Activated CD4-positive, alpha-beta T cell treated with anti-CD3 and anti-CD28 coated beads, Interleukin-2, amount 10 ng/mL, durations not matched to agents 7 days and 5 days (primary cell): ENCODE data around the gene SPCS1. TPM values are rescaled to one million over a fixed set of nuclear protein-coding genes. Genes with fewer than 3 reads are reported as not detected.
"Not testable (repeated sequence)": the region's sequence is repeated elsewhere in the genome, so short reads cannot be mapped to it uniquely, and the experiment has no call there.

Experiments used
- CTCF ChIA-PET: fragments of 350-600 bp; sonication (Branson Sonifier 250); formaldehyde crosslinking; loops from one replicate; lab custom pipeline; 2021; ENCODE audit warnings: antibody characterized with exemption; lab: Charles Lee
- POLR2A ChIA-PET: fragments of 350-600 bp; sonication (Branson Sonifier 250); formaldehyde crosslinking; loops from one replicate; lab custom pipeline; 2021; ENCODE audit warnings: antibody characterized with exemption; lab: Charles Lee
- DNase-seq: peaks from one replicate; pipeline ENCODE4 v3.0.0-alpha.2; 2020
- H3K27ac Mint-ChIP-seq: one replicate; pipeline ENCODE4 v1.8.0; 2021; ENCODE audit warnings: mild to moderate bottlenecking, moderate library complexity, mixed read lengths
- H3K27me3 Mint-ChIP-seq: one replicate; pipeline ENCODE4 v1.8.0; 2021; ENCODE audit warnings: mixed read lengths
- H3K36me3 Mint-ChIP-seq: one replicate; pipeline ENCODE4 v1.8.0; 2021; ENCODE audit warnings: low read depth, mixed read lengths
- H3K4me1 Mint-ChIP-seq: one replicate; pipeline ENCODE4 v1.8.0; 2021; ENCODE audit warnings: mixed read lengths
- H3K4me3 Mint-ChIP-seq: one replicate; pipeline ENCODE4 v1.8.0; 2021; ENCODE audit warnings: mild to moderate bottlenecking, moderate library complexity, mixed read lengths
- H3K9me3 Mint-ChIP-seq: one replicate; pipeline ENCODE4 v1.8.0; 2021; ENCODE audit warnings: mixed read lengths
- total RNA-seq, 2 experiments: library from RNA; stranded (reverse); gene quantifications; one replicate each; pipeline ENCODE4 v1.2.3, GENCODE V29; 2021

Gene SPCS1
- total RNA-seq: 100 to 1,000 TPM in 1 of 2 experiments, 10 to 100 TPM in 1; 97.0 to 102 TPM

DNA sequence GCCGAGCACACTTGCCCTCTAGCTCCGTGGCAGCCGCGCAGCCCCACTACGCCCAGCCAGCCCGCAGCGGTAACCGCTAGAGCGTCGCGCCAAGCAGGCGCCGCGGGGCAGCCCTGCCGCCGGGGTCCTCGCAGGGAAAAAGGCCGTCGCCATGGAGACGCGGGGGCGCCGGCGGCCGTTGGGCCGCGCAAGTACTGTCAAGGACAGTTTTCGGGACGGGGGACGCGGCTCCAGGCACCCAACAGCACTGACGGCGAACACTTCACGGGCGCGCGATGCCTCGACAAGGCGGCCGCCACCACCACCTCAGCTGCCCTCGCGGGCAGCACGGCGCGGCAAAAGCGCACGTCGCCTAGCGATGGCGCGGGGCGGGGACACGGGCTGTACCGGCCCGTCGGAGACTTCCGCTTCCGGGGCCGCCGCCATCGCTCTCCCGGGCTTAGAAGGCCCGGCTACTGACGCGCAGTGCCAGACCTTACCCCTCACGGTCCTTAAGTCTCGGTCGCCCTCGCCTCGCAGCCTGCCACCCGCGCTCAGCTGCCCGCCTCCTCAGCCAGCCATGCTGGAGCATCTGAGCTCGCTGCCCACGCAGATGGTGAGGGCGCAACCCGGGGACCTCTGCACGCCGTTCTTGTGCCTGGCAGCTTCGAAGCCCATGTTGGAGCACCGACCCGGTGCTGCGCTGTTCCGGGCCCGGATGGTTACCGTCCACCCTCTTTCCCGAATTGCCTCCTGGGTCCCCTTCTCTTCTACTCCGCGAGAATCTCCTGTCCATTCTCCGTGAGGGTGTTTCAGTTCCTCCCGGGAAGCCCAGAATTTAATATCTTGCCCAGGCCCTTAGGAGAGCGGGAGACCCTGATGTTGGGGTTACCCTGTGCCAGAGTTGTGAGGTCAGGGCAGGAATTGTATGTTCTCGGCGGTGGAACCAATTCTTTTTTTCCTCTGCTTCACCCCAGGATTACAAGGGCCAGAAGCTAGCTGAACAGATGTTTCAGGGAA lies at the start of gene SPCS1, which contains the start of gene GLT8D1:
SPCS1 (plus strand) TSS at position 419 of the 999 bp plus-strand sequence; CDS start at position 560, 141 bp downstream.
GLT8D1 (minus strand) TSS at position 104 of the 999 bp plus-strand sequence. CDS start 5,331 bp downstream, outside the sequence.
- Mint-ChIP-seq H3K9me3 (no peaks in the 10 kb centered on the region), H3K36me3 (peaks cover 22% of the 10 kb centered on the region), H3K4me1 (peaks cover 41% of the 10 kb centered on the region), H3K27ac (peak within 1 kb of the TSS; percentile 93), H3K4me3 (peak within 1 kb of the TSS; percentile 96), H3K27me3 (no peaks in the 10 kb centered on the region)
- peak; percentile 88 for DNase-seq
- CTCF ChIA-PET: interaction anchor here (0.5 to 2.5 kb wide), 7 partner anchors 10 to 367 kb away, joined by 3 to 11 read pairs (median 5); no protein-coding TSS in a partner anchor
- POLR2A ChIA-PET: interaction anchor here (0.6 kb wide), 1 partner anchor 42 kb away, joined by 4 read pairs; no protein-coding TSS in a partner anchor

DNA sequence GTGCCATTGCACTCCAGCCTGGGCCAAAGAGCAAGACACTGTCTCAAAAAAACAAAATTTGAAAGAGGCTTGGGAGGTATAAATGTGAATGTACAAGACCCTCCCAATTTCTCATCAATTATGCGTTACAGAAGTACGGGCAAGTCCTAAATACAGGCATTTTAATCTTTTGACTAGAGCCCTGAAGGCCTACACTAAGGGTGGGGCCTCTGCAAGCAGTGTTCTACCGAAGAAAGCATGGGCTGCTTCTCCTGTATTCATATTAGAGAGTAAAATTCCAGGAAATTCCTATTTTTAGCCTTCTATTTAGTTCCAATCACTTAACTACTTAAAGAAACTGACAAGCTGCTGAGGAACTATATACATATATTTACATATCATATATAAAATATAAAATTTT lies 45.9 kb upstream of the SPCS1 start:
- Mint-ChIP-seq H3K36me3 (peaks cover 55% of the 10 kb centered on the region), H3K9me3 (no peaks in the 10 kb centered on the region), H3K4me3 (no peak overlapping the region), H3K27me3 (no peaks in the 10 kb centered on the region), H3K27ac (no peak overlapping the region), H3K4me1 (no peaks in the 10 kb centered on the region)
- no peak for DNase-seq
- ChIA-PET CTCF (no interaction called here), POLR2A (no interaction called here)

DNA sequence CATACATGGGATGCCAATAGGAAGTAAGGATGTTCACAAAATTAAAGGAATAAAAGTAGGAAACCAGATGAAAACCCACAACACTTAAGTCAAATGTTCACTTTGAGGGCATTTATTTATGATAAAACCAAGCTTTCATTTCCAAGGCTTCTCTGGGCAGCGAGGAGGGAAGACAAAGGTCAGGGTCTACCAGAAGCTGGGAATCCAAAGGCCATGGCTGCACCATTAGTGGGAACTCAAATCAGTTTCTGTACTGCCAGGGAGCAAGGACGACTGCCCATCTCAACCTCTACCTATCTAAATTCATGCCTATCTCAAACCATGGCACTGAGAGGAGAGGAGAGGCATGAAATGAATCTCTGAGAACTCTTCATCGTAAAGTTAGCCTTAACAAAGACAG lies 42.8 kb upstream of the SPCS1 start:
- POLR2A ChIA-PET: no interaction called here
- no peak overlapping the region for H3K27ac Mint-ChIP-seq

DNA sequence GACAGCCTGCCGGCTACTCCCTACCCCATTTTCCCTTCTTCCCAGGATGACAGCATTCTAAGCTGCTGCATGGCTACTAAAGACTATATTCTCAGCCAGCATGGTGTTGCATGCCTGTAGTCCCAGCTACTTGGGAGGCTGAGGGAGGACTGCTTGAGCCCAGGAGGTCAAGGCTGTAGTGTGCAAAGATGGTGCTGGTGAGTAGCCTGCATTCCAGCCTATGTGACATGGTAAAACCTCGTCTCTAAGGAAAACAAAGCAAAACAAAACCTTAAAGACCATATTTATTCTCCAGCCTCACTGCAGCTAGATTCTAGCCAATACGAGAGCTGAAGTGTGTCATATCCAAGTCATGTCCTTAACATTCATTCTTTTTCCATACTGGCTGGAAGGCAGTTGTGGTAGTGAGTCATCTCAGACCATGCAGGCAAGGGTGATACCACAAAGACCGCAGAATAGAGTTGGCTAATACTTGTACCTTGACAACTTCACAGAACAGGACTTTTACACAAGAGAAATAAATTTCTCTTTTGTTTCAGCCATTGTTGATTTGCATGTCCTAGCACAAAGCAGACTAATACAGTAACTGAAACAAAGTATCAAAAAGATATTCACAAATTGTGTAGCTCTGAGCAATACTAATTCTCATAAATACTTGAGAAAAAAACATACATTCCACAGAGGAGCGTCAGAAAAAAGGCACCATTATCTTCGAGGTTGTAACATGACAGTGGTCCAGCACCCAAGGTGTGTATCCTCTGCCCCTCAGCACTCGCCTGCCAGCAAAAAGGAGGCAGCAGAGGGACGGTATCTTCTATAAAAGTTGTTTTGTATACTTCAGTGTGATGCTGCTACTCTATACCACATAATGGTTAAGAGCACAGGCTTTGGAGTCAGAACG lies 35.0 kb upstream of the SPCS1 start:
- Mint-ChIP-seq H3K27me3 (no peaks in the 10 kb centered on the region), H3K4me3 (no peak overlapping the region), H3K27ac (peak overlapping the region; percentile 63), H3K36me3 (peaks cover 42% of the 10 kb centered on the region), H3K9me3 (no peaks in the 10 kb centered on the region), H3K4me1 (peaks cover 24% of the 10 kb centered on the region)
- CTCF ChIA-PET: interaction anchor here (1.1 to 1.2 kb wide), 3 partner anchors 10 to 16 kb away, joined by 3 read pairs; no protein-coding TSS in a partner anchor
- peak; percentile 41 for DNase-seq
- POLR2A ChIA-PET: no interaction called here

More for the DNA sequence above, 42.8 kb upstream of the SPCS1 start:
- DNase-seq: no peak
- CTCF ChIA-PET: interaction anchor here (0.6 kb wide), 1 partner anchor 38 kb away, joined by 4 read pairs; no protein-coding TSS in a partner anchor
- peaks cover 44% of the 10 kb centered on the region for H3K36me3 Mint-ChIP-seq
- no peaks in the 10 kb centered on the region for H3K9me3 Mint-ChIP-seq
- H3K27me3 Mint-ChIP-seq: no peaks in the 10 kb centered on the region
- no peak overlapping the region for H3K4me3 Mint-ChIP-seq
- H3K4me1 Mint-ChIP-seq: no peaks in the 10 kb centered on the region

DNA sequence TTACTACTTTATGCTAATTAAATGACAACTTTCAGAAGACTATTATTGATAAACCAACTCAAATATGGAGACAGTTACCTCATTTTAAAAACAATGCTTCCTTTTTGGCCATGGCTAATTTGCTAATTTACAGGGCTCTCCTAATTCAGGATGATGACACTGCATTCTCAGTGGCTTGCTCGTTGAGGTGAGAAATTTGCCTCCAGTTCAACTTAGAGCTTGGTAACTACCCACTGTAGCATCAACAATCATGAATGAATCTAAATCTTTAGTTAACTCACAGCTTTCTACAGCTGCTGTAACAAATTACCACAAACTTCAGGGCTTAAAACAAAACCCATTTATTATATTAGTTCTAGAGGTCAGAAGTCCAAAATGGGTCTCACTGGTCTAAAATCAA lies 34.2 kb upstream of the SPCS1 start:
- Mint-ChIP-seq H3K36me3 (peaks cover 48% of the 10 kb centered on the region), H3K4me1 (peaks cover 24% of the 10 kb centered on the region), H3K4me3 (no peak overlapping the region), H3K27ac (no peak overlapping the region), H3K9me3 (no peaks in the 10 kb centered on the region), H3K27me3 (no peaks in the 10 kb centered on the region)
- no peak for DNase-seq
- ChIA-PET POLR2A (no interaction called here), CTCF (no interaction called here)

DNA sequence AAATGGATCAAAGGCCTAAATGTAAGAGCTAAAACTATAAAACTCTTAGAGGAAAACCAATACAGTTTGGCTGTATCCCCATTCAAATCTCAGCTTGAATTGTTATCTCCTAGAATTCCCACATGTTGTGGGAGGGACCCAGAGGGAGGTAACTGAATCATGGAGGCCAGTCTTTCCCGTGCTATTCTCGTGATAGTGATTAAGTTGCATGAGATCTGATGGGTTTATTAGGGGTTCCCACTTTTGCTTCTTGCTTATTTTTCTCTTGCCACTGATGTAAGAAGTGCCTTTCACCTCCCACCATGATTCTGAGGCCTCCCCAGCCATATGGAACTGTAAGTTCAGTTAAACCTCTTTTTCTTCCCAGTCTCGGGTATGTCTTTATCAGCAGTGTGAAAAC lies 29.7 kb upstream of the SPCS1 start:
- H3K27ac Mint-ChIP-seq, POLR2A ChIA-PET, H3K27me3 Mint-ChIP-seq, DNase-seq, H3K9me3 Mint-ChIP-seq, H3K4me3 Mint-ChIP-seq: not testable (repeated sequence)
- Mint-ChIP-seq H3K4me1 (peaks cover 22% of the 10 kb centered on the region), H3K36me3 (peaks cover 59% of the 10 kb centered on the region)
- CTCF ChIA-PET: interaction anchor here (0.6 kb wide), 1 partner anchor 16 kb away, joined by 5 read pairs; no protein-coding TSS in a partner anchor

DNA sequence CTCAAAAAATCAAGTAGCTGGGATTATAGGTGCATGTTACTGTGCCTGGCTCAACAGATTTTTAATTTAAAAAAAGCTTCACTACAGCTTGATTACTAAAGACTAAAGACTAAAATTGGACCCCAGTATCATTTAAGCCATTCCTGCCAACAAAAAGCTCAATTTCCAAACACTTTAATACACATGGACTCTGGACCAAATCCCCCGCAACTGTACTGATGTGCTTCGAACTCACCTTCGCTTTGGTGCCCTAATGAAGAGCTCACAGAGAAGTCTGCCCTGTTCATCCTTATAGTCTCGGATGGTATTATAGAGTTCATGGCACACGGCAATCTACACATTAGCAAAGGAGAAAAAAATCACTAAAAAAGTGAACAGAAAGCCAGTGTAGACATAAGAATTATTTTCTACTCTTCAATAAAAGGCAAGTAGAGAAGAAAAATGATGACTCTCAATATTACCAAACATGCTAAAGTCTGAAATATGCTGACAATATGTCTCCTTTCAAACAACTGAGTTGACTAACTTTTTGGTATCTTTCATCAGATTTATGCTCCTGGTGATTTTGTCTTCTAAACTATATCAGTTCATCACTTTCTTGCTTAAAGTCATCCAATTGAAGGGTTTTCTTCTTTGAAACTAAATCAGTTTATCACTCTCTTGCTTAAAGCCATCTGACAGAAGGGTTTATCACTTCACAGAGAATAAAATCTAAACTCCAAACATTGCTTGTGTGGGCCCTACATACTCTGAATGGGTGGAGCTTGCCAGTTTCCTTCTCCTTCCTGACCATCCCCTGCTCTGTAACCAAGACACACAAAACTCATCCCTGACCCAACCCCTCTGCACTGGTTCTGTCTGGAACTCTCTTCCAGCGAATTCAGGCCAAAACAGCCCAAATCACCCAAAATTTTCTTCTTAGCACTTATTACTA lies 27.4 kb upstream of the SPCS1 start:
- CTCF ChIA-PET: interaction anchor here (1.1 to 1.6 kb wide), 2 partner anchors 9 to 14 kb away, joined by 3 to 5 read pairs; no protein-coding TSS in a partner anchor
- Mint-ChIP-seq H3K4me3 (no peak overlapping the region), H3K4me1 (peaks cover 28% of the 10 kb centered on the region)

DNA sequence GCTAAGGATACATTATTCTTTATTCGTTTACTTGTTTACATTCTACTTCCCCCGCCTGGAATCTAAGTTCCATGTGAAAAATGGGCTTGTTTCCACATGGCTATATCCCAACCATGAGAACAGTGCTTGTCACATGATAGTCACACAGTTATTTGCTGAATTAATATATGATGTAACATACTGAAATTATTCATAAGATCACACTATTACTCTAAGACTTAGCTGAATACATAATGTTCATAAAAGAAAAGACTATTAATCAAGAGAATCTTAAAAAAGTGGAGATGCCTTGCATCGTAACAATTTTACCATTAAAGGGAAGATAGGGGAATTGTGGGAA lies 26.7 kb upstream of the SPCS1 start:
- Mint-ChIP-seq H3K27me3 (no peaks in the 10 kb centered on the region), H3K36me3 (peaks cover 64% of the 10 kb centered on the region), H3K27ac (no peak overlapping the region), H3K4me3 (no peak overlapping the region), H3K9me3 (no peaks in the 10 kb centered on the region), H3K4me1 (peaks cover 33% of the 10 kb centered on the region)
- no peak for DNase-seq
- POLR2A ChIA-PET: no interaction called here
- CTCF ChIA-PET: interaction anchor here (0.6 to 1.1 kb wide), 2 partner anchors 10 to 225 kb away, joined by 3 read pairs; no protein-coding TSS in a partner anchor

More for the DNA sequence above, 27.4 kb upstream of the SPCS1 start:
- no peak for DNase-seq
- Mint-ChIP-seq H3K36me3 (peaks cover 62% of the 10 kb centered on the region), H3K9me3 (no peaks in the 10 kb centered on the region), H3K27ac (no peak overlapping the region), H3K27me3 (no peaks in the 10 kb centered on the region)
- POLR2A ChIA-PET: no interaction called here

DNA sequence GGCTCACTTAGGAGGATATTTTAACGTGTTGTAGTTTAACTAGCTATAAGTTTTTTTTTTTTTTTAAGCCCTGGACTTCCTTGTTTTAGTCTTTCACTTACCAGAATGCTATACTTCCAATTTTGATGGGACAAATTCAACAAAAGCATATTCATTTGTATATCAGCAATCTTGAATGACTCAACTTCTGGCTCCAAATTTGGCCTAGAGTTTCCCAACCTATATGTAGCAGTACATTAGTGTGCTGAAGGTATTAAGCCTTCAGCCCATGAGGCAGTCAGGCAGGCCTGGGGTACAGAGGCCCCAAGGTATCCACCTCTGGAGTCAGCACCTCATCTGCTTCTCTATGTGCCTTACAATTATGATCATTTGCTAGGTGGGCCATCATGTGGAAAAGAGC lies 26.1 kb upstream of the SPCS1 start:
- Mint-ChIP-seq H3K27ac (peak overlapping the region; percentile 31), H3K4me3 (no peak overlapping the region), H3K4me1 (peaks cover 39% of the 10 kb centered on the region), H3K9me3 (no peaks in the 10 kb centered on the region), H3K36me3 (peaks cover 67% of the 10 kb centered on the region), H3K27me3 (no peaks in the 10 kb centered on the region)
- ChIA-PET POLR2A (no interaction called here), CTCF (interaction anchor here (0.6 kb wide), 1 partner anchor 224 kb away, joined by 3 read pairs; no protein-coding TSS in a partner anchor)
- DNase-seq: no peak

DNA sequence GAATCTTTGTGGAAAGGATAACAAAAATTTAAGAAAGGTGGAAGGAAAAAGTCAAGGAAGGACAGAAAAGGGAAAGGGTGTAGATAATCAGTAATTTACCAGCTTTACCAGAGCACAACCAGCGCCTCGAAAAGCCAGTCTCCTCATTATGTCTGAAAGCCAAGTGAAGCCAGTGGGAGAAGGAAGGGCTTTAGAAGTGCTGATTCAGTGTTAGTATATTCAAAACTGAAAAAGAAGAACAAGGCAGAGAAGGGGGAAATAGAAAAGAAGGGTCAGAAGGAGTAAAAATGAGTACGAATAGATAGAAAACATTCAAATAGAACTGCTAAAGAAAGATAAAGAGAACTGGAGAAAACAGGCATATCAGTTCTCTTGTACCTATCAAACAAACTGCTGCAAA lies 24.3 kb upstream of the SPCS1 start:
- no peak for DNase-seq
- peak overlapping the region; percentile 50 for H3K27ac Mint-ChIP-seq
- peaks cover 59% of the 10 kb centered on the region for H3K36me3 Mint-ChIP-seq
- H3K4me3 Mint-ChIP-seq: no peak overlapping the region
- POLR2A ChIA-PET: no interaction called here
- CTCF ChIA-PET: no interaction called here
- no peaks in the 10 kb centered on the region for H3K27me3 Mint-ChIP-seq
- H3K4me1 Mint-ChIP-seq: peaks cover 43% of the 10 kb centered on the region
- no peaks in the 10 kb centered on the region for H3K9me3 Mint-ChIP-seq

DNA sequence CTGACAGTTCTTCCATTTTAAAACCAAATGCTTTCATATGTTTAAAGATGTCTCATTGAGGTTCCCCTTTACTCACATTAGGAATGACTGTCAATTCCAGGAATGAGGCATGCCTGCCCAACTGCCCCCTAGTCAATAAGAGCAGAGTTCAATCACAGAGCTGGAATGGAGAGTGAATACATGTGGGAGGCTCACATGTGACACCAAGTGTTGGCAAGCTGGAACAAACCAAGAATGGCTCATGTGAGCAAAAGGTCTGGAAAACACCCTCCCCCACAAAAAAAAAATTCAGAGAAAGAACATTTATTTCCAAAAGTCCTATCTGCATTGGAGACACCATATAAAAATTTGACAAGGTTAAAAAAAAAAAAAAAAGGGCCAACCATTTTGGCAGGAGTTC lies 23.9 kb upstream of the SPCS1 start:
- Mint-ChIP-seq H3K4me3 (no peak overlapping the region), H3K9me3 (no peaks in the 10 kb centered on the region), H3K27me3 (no peaks in the 10 kb centered on the region), H3K4me1 (peaks cover 47% of the 10 kb centered on the region), H3K27ac (no peak overlapping the region), H3K36me3 (peaks cover 58% of the 10 kb centered on the region)
- ChIA-PET POLR2A (no interaction called here), CTCF (no interaction called here)
- DNase-seq: no peak
